HepG2 (cell line): Measurements from ENCODE around the gene SLC19A3. TPM values are rescaled to one million over a fixed set of nuclear protein-coding genes. Genes with fewer than 3 reads are reported as not detected.
A peak's percentile ranks its signal among the peaks of the same experiment; 100 is the strongest.

Experiments
- ATAC-seq: fragments of 200-7000 bp; cut with Tn5 transposase; 3 replicates; pipeline ENCODE4 v1.9.1; 2020; ENCODE audit warnings: mild to moderate bottlenecking, moderate library complexity
- BruUV-seq: library from RNA; stranded (reverse); fragments of 400-500 nt; replicated peaks from 2 replicates; lab custom pipeline; 2021; lab: Mats Ljungman, UMichigan
- CTCF ChIA-PET: fragments of 300-600 bp; formaldehyde crosslinking; extraction: SDS; loops from one replicate; lab custom pipeline; 2021; ENCODE audit warnings: low total read pairs, inconsistent platforms, low intra/inter-chr PET ratio; lab: Yijun Ruan, JAX
- POLR2A ChIA-PET: fragments of 350-600 bp; sonication (Branson Sonifier 250); formaldehyde crosslinking; loops from one replicate; lab custom pipeline; 2020; ENCODE audit warnings: antibody characterized with exemption, inconsistent platforms; lab: Yijun Ruan, JAX
- DNase-seq: peaks from one replicate; pipeline ENCODE4 v3.0.0-alpha.2; 2015; ENCODE audit warnings: low spot score
- FAIRE-seq: peaks from 3 replicates; lab custom pipeline; 2011; peaks lifted over from hg19 to GRCh38; lab: Jason Lieb, UNC
- H2AFZ ChIP-seq: one replicate; pipeline ENCODE4 v1.6.1; 2011; ENCODE audit warnings: low read length, inconsistent platforms
- H3K27ac ChIP-seq: fragments of 300-600 bp; 3 replicates; pipeline ENCODE4 v1.8.0; 2011; ENCODE audit warnings: mixed run types, mild to moderate bottlenecking, mixed read lengths, low read length, inconsistent platforms; ENCODE audit not compliant: insufficient read depth; ENCODE audit errors: extremely low read length
- H3K27me3 ChIP-seq, 2 experiments: fragments of 200-600 bp in 1 of 2; 2 replicates in 1 of 2; 3 replicates in 1 of 2; pipeline versions ENCODE4 v1.6.0 to v1.8.0; 2011; ENCODE audit warnings: low read length in 2 of 2, mild to moderate bottlenecking in 2 of 2, moderate library complexity in 2 of 2, inconsistent platforms in 1 of 2; ENCODE audit not compliant: insufficient read depth in 2 of 2, control insufficient read depth in 1 of 2
- H3K36me3 ChIP-seq, 2 experiments: fragments of 200-600 bp in 1 of 2; replicated peaks in 1 of 2; 2 replicates in 1 of 2; 3 replicates in 1 of 2; pipeline versions ENCODE4 v1.5.1 to v1.8.0; 2011; ENCODE audit warnings: low read length in 2 of 2, inconsistent platforms in 1 of 2; ENCODE audit not compliant: insufficient read depth in 2 of 2, control insufficient read depth in 1 of 2
- H3K4me1 ChIP-seq: 2 replicates; pipeline ENCODE4 v1.5.1; 2012; ENCODE audit warnings: low read length, inconsistent platforms; ENCODE audit not compliant: insufficient read depth
- H3K4me2 ChIP-seq: 2 replicates; pipeline ENCODE4 v1.6.0; 2011; ENCODE audit warnings: low read depth, low read length, inconsistent platforms
- H3K4me3 ChIP-seq, 3 experiments: fragments of 200-600 bp in 1 of 3; sonication (generic), shearing (Covaris generic) in 1 of 3; replicated peaks in 1 of 3; 2 replicates each; pipeline ENCODE4 v1.5.1; 2011 to 2016; ENCODE audit warnings: low read length in 3 of 3, inconsistent platforms in 2 of 3, low read depth in 2 of 3, mild to moderate bottlenecking in 2 of 3, control low read depth in 1 of 3, mixed read lengths in 1 of 3; ENCODE audit not compliant: insufficient read depth in 1 of 3
- H3K79me2 ChIP-seq: one replicate; pipeline ENCODE4 v1.6.1; 2011; ENCODE audit warnings: low read length, inconsistent platforms; ENCODE audit not compliant: insufficient read depth
- H3K9ac ChIP-seq: 2 replicates; pipeline ENCODE4 v1.6.0; 2011; ENCODE audit warnings: mild to moderate bottlenecking, low read depth, low read length, inconsistent platforms; ENCODE audit not compliant: insufficient read depth
- H3K9me3 ChIP-seq: 2 replicates; pipeline ENCODE4 v1.5.1; 2012; ENCODE audit warnings: mild to moderate bottlenecking, low read length
- H4K20me1 ChIP-seq: 2 replicates; pipeline ENCODE4 v1.6.0; 2011; ENCODE audit warnings: inconsistent platforms, mild to moderate bottlenecking, low read length, moderate library complexity; ENCODE audit not compliant: insufficient read depth
- BORCS8-MEF2B ChIP-seq: sonication (generic); formaldehyde crosslinking; IDR thresholded peaks from 2 replicates; pipeline ENCODE4 v1.8.0; 2022; ENCODE audit warnings: mild to moderate bottlenecking, missing genetic modification reagents
- ESRRA ChIP-seq: sonication (generic); formaldehyde crosslinking; IDR thresholded peaks from 2 replicates; pipeline ENCODE4 v1.5.1; 2020; ENCODE audit warnings: mild to moderate bottlenecking, low read depth, missing genetic modification reagents
- FOSL2 ChIP-seq: sonication (generic); formaldehyde crosslinking; IDR thresholded peaks from 2 replicates; pipeline ENCODE4 v1.4.0; 2020; ENCODE audit warnings: missing genetic modification reagents
- KAT7 ChIP-seq: IDR thresholded peaks from 2 replicates; pipeline ENCODE4 v1.6.1; 2018; ENCODE audit warnings: borderline replicate concordance, missing compliant biosample characterization
- PAXIP1 ChIP-seq: sonication (generic); formaldehyde crosslinking; conservative IDR thresholded peaks from 2 replicates; pipeline ENCODE4 v1.4.0; 2020; ENCODE audit warnings: mild to moderate bottlenecking, missing genetic modification reagents, moderate library complexity
- THAP11 ChIP-seq: IDR thresholded peaks from 2 replicates; pipeline ENCODE4 v1.6.1; 2016; ENCODE audit warnings: missing biosample characterization, missing genetic modification reagents
- TP53 ChIP-seq: sonication (generic); formaldehyde crosslinking; conservative IDR thresholded peaks from 2 replicates; pipeline ENCODE4 v1.4.0; 2020; ENCODE audit warnings: missing genetic modification reagents
- TRIM24 ChIP-seq: sonication (generic); formaldehyde crosslinking; IDR thresholded peaks from 2 replicates; pipeline ENCODE4 v1.8.0; 2022; ENCODE audit warnings: mild to moderate bottlenecking, missing genetic modification reagents
- ZNF33B ChIP-seq: sonication (generic); formaldehyde crosslinking; IDR thresholded peaks from 2 replicates; pipeline ENCODE4 v1.5.1; 2020; ENCODE audit warnings: mild to moderate bottlenecking, missing genetic modification reagents
- ZNF34 ChIP-seq: sonication (generic); formaldehyde crosslinking; IDR thresholded peaks from 2 replicates; pipeline ENCODE4 v1.4.0; 2020; ENCODE audit warnings: mild to moderate bottlenecking, missing genetic modification reagents, borderline replicate concordance
- ZNF383 ChIP-seq: sonication (generic); formaldehyde crosslinking; IDR thresholded peaks from 2 replicates; pipeline ENCODE4 v1.4.0; 2020; ENCODE audit warnings: missing genetic modification reagents, mild to moderate bottlenecking, borderline replicate concordance
- ZNF510 ChIP-seq: sonication (generic); formaldehyde crosslinking; IDR thresholded peaks from 2 replicates; pipeline ENCODE4 v1.4.0; 2020; ENCODE audit warnings: low read depth, mild to moderate bottlenecking, missing genetic modification reagents
- ZNF546 ChIP-seq: sonication (generic); formaldehyde crosslinking; conservative IDR thresholded peaks from 2 replicates; pipeline ENCODE4 v1.8.1; 2023; ENCODE audit warnings: mild to moderate bottlenecking, missing genetic modification reagents
- ZSCAN29 ChIP-seq: sonication (generic); formaldehyde crosslinking; conservative IDR thresholded peaks from 2 replicates; pipeline ENCODE4 v1.4.0; 2020; ENCODE audit warnings: mild to moderate bottlenecking, missing genetic modification reagents
- ZUFSP ChIP-seq: sonication (generic); formaldehyde crosslinking; IDR thresholded peaks from 2 replicates; pipeline ENCODE4 v1.9.0; 2021; ENCODE audit warnings: missing genetic modification reagents, mild to moderate bottlenecking, borderline replicate concordance
- WGBS: methylation state at CpG from one replicate; pipeline ENCODE4 v1.1.6; 2017; ENCODE audit warnings: low lambda C conversion rate; 5-methylcytosine and 5-hydroxymethylcytosine counted together
- in situ Hi-C: cut with HindIII; loops from 2 replicates; pipeline ENCODE4 v1.10.0; 2017; ENCODE audit warnings: low pct_unique_long_range_greater_than_20kb; ENCODE audit not compliant: extremely low pct_ligation_motif_present
- intact Hi-C: fragments of 100-400 bp; cut with micrococcal nuclease; formaldehyde crosslinking; loops from one replicate; pipeline ENCODE4 v1.10.0; 2022; ENCODE audit not compliant: unreplicated experiment
- polyA plus RNA-seq, 8 experiments: library from polyadenylated mRNA; depleted of rRNA in 3 of 8; stranded (reverse) in 7 of 8; unstranded in 1 of 8; fragments of >200 nt; fragmentation: Illumina TruSeq in 4 of 8; extraction: Trizol in 4 of 8; gene quantifications; 2 replicates each; pipeline versions ENCODE4 v1.2.1 to v1.2.3, GENCODE V29; 2011 to 2016; ENCODE audit warnings: low read depth in 4 of 8, missing spikeins in 1 of 8, mixed read lengths in 1 of 8; ENCODE audit not compliant: insufficient read depth in 1 of 8
- total RNA-seq, 5 experiments: library from RNA; depleted of rRNA; stranded (reverse); fragments of >200 nt; fragmentation: Illumina TruSeq; extraction: Trizol; gene quantifications; 2 replicates each; pipeline ENCODE4 v1.2.3, GENCODE V29; 2016; ENCODE audit warnings: low read depth in 1 of 5

SLC19A3 gene
- total and polyA plus RNA-seq, 2 of the 13 experiments (the other 11 are each of a cell fraction or from before 2014, with no cell fraction given), result 2.3 to 5.2 TPM

DNA sequence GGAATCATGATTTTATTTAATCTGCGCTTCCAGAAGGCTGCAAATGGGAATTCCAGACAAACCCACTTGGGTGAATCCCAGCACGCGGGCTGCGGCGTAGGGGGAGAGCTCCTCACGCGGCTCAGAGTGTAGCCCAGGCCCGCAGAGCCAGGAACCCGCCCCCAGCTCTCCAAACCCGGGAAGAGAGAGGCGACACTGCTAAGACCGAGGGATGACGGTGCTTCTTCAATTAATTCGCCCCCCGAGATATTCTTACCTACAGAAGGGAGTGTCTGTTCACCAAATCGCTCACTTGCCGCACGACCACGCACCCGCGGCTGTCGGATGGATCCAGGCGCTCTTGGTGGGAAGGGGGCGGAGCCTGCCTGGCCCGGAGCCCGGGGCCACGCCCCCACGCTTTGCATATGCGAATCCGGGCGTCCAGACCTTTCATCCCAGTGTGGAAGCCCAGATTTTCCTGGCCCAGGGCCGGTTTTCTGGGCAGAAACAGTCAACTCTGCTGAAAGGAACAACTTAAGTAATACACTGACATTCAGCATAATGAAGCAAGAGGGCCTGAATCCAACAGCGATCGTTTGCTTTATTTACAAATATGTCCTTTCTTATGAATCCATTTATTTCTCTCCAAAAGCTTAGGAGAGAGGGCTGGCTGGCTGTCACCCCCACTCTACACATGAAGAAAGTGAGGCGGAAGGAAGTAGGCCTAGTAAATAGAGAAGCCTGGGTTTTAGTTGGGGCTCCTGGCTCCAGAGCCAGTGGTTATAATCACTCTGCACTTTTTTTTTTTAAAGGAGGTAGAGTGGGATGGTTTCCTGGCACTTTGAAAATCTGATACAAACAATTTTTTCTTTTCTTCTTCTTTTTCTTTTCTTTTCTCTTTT, at the start of gene SLC19A3 (continued):
- peak; percentile 72; the same call in 1 of the 2 replicates for TF ChIP-seq ZSCAN29 (CRISPR knock-in tag)
- TF ChIP-seq ZUFSP (CRISPR knock-in tag), result no peak
- TF ChIP-seq BORCS8-MEF2B (CRISPR knock-in tag), result no peak
- no peak for TF ChIP-seq ZNF546 (CRISPR knock-in tag)
- 0 out of 2 replicates have a peak, but pooled peaks have one; percentile 61 for TF ChIP-seq ZNF33B (CRISPR knock-in tag)

GRCh38 chr2:227766373-227766883, 48.6 kb upstream of the SLC19A3 start:
- ATAC-seq (peak; percentile 98), FAIRE-seq (peak; percentile 37), DNase-seq (peak; percentile 83)
- intact Hi-C loops (loop anchor here (1.0 to 10.0 kb wide), 7 partner anchors 19 to 636 kb away; partner anchors contain the start of gene AGFG1), in situ Hi-C loops (loop anchor here (5.0 to 10.0 kb wide), 5 partner anchors 96 to 632 kb away; partner anchors contain the start of gene AGFG1)
- Histone ChIP-seq H3K4me1 (peaks cover 56% of the 10 kb centered on the region), H2AFZ (peak overlapping the region; percentile 64), H3K9ac (no peak overlapping the region), H3K36me3 (no peaks in the 10 kb centered on the region), H3K9me3 (no peaks in the 10 kb centered on the region), H4K20me1 (no peaks in the 10 kb centered on the region), H3K4me3 (peak overlapping the region in 1 of 3 experiments; percentile 8; a peak in 1 of 6 replicates), H3K27me3 (no peaks in the 10 kb centered on the region), H3K79me2 (no peaks in the 10 kb centered on the region), H3K4me2 (peak overlapping the region; percentile 53), H3K27ac (no peak overlapping the region)
- no TSS peak for BruUV-seq
- ChIA-PET CTCF (interaction anchor here (0.7 to 2.1 kb wide), 8 partner anchors 19 to 637 kb away, joined by 4 to 29 read pairs (median 6); partner anchors contain the start of gene AGFG1), POLR2A (interaction anchor here (0.8 to 1.7 kb wide), 6 partner anchors 47 to 361 kb away, joined by 3 to 6 read pairs (median 4); partner anchors contain the start of gene CCL20)
- WGBS, result 12% methylated on average over 11 of the region's 11 CpGs
- TF ChIP-seq ZNF34 (CRISPR knock-in tag) (no peak), KAT7 (CRISPR knock-in tag) (peak; percentile 43; the same call in 1 of the 2 replicates), TP53 (CRISPR knock-in tag) (no peak), ZNF383 (CRISPR knock-in tag) (no peak), FOSL2 (peak; percentile 65), THAP11 (CRISPR knock-in tag) (peak; percentile 53; the same call in 1 of the 2 replicates), PAXIP1 (CRISPR knock-in tag) (0 out of 2 replicates have a peak, but pooled peaks have one; percentile 37), ZNF510 (CRISPR knock-in tag) (0 out of 2 replicates have a peak, but pooled peaks have one; percentile 62), ESRRA (CRISPR knock-in tag) (peak; percentile 71), TRIM24 (CRISPR knock-in tag) (no peak)
